ENCODE data around the gene C21orf91.

Gene C21orf91

GRCh38 chr21:17796503-17796902 lies 22.7 kb downstream of the C21orf91 start:
- no peak for DNase-seq

GRCh38 chr21:17796037-17796403 lies 23.1 kb downstream of the C21orf91 start:
- no peak for DNase-seq

- no peak for DNase-seq
Observed at GRCh38 chr21:17795146-17796036, 23.8 kb downstream of the C21orf91 start.

- no peak for DNase-seq
Observed at GRCh38 chr21:17794518-17795145, 24.5 kb downstream of the C21orf91 start.

- no peak for DNase-seq
Observed at GRCh38 chr21:17793246-17794123, 25.7 kb downstream of the C21orf91 start.

GRCh38 chr21:17789656-17790055 lies 29.5 kb downstream of the C21orf91 start:
- DNase-seq, result no peak

GRCh38 chr21:17789069-17789468 lies 30.1 kb downstream of the C21orf91 start:
- DNase-seq, result no peak

GRCh38 chr21:17786851-17787181 lies 32.3 kb downstream of the C21orf91 start:
- no peak for DNase-seq

- no peak for DNase-seq
Observed at GRCh38 chr21:17786071-17786850, 32.9 kb downstream of the C21orf91 start.

- no peak for DNase-seq
Observed at GRCh38 chr21:17785403-17785788, 33.8 kb downstream of the C21orf91 start.

GRCh38 chr21:17784604-17785402 lies 34.4 kb downstream of the C21orf91 start:
- DNase-seq, result no peak

GRCh38 chr21:17784180-17784598 lies 35.0 kb downstream of the C21orf91 start:
- peak; percentile 89 for DNase-seq

- DNase-seq, result no peak
Observed at GRCh38 chr21:17783481-17784179, 35.5 kb downstream of the C21orf91 start.

- DNase-seq, result no peak
Observed at GRCh38 chr21:17783003-17783402, 36.2 kb downstream of the C21orf91 start.

GRCh38 chr21:17782051-17782450 lies 37.1 kb downstream of the C21orf91 start:
- no peak for DNase-seq

- no peak for DNase-seq
Observed at GRCh38 chr21:17781524-17781923, 37.6 kb downstream of the C21orf91 start.

GRCh38 chr21:17780539-17780938 lies 38.6 kb downstream of the C21orf91 start:
- DNase-seq, result no peak

- no peak for DNase-seq
Observed at GRCh38 chr21:17779980-17780379, 39.2 kb downstream of the C21orf91 start.

- DNase-seq, result no peak
Observed at GRCh38 chr21:17779496-17779895, 39.7 kb downstream of the C21orf91 start.

- no peak for DNase-seq
Observed at GRCh38 chr21:17777072-17777765, 41.9 kb downstream of the C21orf91 start.

Measured in SIG-M5 (cell line).